Inflammatory macrophage (primary cell): ENCODE data around the gene CELF4.

Experiments used
- DNase-seq, 2 donors: peaks; one replicate each; pipeline ENCODE4 v3.0.0-alpha.2; 2020 to 2022

The CELF4 gene

DNA sequence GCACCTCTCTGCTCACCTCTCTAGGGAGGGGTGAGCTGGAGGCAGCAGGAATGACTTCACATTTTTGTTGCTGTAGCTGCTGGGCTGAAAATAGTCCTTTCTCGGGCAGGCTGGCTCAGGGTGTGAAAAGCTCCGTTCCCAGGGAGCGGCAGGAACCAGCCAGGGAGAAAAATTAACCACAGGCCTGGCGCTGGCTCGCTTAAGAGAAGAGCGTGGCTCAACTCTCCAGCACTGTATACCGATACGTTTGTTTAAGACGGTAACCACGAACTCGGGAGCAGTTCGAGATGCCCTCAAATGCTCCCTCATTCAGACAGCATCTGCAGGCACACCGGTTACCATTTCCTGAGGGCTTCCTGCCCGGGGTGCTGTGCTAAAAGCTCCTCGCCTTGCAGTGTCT lies 129.6 kb downstream of the CELF4 start:
- DNase-seq: no peak

DNA sequence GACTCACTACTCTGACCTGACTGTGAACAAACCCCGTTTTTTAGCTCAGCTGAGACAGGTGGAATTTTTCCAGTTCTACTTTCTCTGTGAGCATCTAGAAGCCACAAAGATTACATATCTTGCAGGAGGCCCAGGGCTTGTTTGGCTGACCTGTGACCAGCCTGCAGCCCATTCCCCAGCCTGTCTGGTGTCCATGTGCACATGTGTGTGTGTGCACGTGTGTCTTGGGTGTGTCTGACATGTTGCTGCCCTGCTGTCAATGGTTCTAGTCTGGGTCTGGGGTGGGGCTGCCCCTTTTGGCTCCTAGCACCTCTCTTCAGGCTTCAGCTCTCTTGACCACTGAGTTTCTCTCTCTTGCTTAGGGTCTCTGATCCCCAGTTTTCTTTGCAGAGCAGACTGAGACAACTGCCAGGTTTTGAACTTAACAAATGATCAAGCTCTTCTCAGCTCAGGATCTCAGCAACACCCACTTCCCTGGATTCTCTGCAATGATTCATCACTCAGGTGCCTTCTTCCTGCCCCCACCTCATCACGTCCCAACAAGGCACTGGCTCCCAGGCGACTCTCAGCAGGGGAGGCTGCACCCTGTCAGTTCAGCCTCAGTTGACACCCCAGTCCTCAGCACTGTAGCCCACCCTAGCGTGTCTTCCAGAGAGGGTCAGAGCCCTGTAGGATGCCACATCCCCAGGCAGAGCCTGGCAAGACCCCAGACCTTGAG lies 130.3 kb downstream of the CELF4 start:
- no peak for DNase-seq

DNA sequence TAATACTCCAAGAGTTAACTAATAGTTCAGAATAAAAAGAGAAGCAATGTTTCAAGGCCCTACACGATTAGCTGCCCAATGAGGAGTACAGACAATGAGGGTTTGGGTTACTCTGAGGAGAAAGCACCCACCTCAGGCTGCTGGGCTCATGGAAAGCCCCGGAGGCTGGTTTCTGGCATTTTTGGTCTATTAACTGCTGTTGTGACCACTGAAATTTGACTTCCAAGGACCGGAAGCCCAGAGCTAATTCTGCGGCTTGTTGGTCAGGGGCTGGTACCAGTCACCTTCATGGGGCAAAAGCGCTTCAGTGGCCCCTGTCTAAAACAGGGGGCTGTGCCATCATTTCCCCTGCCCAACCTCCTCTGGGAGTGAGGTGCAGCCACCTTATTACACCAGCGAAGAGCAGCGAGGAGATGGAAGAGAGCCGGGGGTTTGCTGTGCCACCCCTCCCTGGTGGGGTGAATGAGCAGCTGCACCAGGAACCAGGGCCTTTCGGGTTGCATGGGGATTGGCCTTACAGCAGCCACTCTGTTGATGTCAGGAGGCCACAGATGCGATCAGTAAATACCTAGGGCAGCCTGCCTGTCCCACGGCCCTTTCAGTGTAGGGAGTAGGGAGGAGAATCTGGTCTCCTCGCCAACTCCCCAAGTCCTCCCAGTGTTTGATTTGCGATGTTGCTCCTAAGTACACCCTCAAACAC lies 131.3 kb downstream of the CELF4 start:
- DNase-seq: no peak

DNA sequence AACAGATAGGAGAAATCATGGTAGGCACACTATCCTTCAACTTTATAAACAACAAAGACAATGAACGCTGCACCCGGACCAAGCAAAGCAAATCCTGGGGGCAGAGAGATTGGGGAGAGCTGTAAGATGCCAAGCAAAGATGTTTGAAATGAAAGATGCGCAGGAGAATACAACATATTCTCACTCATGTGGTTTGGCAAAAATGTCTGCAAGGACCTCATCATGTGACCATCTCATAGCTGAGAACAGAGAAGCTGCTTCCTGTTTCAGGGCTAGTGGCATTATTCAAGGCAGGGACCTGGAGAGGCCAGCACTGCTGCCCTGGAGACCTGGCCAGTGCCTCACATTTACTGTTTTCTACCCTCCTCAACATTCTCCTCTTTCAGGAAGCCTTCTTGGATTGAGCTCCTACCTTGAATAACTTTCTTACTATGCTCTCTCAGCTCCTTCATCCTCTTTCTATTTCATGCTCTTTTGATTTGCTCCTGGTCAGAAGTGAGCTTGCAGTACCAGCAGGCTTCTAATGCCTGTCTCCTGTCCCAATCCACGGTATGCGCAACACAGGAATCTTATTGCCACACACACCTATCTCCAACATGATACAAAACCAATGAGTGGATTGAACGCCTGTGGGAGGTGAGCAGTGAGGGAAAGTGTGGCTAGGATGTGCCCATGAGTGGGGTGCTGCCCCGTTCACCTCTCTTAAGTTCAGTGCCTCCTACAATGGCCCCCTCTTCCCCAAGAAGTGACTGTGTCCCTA lies 133.0 kb downstream of the CELF4 start:
- peak in 1 of 2 donors; percentile 2 for DNase-seq

DNA sequence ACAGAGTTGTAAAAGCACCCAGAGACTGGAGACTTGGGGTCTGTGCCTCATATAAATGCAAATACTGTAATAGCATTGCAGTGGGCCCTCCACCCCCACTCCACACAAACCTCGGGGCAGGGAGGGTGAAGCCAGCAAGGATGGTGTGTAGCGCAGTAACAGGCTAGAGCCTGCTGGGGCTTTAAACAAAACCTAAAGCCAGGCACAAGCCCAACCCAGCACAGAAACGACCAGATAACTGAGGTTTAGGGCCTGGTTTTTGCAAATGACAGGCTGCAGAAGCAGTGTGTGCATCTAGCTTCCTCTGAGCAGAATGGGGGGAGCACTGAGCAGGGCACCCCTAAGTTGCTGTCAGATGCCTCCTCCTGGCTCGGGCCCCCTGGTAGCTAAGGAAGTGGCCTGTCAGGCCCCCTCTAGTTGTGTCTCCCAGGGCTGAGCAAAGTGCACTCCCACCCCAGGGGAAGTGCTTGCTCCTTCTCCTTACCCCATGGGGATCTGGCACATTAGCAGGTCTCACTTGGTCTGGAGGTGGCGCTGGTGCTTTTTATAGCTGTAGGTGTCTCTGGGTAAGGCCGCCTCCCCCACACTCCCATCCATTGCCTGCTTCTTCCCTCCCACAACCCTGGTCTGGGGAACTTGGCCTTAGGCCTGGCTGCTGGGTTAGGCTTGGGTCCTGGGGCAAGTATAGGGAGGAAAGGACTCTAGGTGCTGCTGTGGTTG lies 135.1 kb downstream of the CELF4 start:
- no peak for DNase-seq

DNA sequence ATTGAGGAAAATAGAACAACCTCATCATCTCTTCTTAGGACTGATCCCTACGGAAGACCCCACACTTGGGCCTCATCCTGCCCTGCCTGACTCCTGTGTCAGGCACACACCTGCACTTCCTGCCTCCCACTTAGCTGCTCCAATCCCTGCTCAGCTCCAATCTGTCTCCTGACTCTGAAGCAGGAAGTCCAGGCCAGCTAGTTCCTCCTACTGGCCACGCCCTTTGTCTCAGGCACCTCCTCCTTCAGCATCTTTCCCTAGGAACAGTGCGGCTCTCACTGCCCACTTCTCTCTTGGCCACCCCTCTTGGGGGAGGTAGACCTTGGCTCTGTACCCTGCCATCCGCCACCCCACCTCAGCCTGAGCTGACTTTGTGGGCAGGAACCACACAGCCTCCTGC lies 135.8 kb downstream of the CELF4 start:
- peak in 1 of 2 donors; percentile 5 for DNase-seq

DNA sequence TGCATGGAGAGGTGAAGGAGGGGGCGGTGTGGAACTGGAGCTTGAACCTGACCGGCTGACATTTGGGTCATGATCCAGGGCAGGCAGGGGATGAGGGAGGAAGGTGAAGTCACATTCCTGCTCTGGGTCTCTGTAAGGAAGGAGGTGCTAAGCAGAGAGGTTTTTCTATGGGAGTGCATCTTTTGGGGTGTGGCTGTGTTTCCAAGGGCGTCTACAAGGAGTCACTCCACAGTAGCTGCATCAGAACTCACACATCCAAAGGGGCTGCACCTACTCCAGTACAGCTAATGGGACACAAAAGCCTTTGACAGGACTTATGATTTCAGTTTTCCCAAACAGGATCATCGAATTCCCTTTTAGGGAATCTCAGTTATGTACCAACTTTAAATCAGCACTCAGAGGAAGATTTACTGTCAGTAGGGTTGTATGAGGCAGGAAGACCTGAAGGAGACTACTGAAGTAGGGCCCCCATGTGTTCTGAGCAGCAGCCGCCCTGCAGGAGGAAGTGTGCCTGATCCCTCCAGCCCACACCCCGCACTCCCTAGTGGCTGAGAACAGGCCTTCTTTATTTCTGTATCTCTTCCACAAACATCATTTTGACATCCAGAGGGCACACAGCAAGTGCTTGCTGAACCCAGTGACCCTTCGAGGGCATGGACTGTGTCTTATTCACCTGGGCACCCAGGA lies 137.2 kb downstream of the CELF4 start:
- no peak for DNase-seq

DNA sequence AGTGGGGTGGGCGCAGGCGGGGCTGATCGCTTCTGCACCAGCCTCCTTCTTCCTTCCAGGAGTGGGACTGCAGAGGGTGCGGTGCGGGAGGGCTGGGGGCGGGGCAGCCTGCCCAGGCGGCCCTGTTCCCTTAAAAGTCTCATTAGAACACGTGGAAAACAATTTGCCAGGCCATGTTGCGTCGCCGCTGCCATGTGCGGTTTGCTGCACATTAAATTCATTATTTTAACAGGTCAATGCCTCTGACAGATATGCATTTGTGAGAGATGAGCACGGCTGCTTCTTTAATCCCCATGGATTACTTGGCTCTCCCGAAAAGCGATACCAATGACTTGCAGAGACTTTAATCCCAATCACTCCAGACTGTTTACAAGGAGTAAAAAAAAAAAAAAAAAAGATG lies 139.0 kb downstream of the CELF4 start:
- DNase-seq: no peak

DNA sequence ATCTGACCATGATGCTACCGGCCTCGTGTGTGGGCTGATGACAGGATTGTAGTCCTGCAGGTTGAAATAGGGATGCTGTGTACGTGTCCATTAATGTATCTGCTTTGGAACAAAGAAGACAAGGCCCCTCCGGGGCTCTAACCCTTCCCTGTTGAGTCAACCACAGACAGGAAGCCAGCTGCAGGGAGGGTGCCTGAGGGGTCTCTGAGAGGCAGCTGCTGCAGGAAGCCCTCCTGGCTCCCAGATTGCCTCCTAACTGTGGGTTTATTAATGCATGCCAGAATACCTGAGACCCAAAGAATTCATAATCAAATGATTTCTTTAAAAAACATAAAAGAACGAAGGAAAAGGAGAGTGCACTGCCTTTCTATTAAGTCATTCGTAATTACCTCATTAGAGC lies 140.4 kb downstream of the CELF4 start:
- DNase-seq: no peak

DNA sequence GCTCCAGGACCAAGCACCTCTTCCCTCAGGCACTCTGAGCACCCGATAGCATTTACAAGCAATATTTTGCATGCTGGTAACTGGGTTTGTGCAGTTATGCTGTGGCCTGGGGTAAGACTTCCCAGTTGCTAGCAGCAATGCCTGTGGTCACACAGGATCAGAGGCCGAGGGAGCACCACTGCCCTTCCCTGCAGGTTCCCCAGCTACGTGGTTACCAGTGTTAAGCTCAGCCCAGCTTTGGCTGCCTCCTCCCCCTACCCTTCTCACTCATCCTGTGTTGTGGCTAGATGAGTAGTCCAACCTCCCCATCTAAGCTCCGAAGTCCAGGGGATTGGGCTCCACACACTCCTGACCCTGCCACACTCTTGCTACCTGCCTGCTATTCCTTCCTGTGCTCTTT lies 141.1 kb downstream of the CELF4 start:
- DNase-seq: no peak

DNA sequence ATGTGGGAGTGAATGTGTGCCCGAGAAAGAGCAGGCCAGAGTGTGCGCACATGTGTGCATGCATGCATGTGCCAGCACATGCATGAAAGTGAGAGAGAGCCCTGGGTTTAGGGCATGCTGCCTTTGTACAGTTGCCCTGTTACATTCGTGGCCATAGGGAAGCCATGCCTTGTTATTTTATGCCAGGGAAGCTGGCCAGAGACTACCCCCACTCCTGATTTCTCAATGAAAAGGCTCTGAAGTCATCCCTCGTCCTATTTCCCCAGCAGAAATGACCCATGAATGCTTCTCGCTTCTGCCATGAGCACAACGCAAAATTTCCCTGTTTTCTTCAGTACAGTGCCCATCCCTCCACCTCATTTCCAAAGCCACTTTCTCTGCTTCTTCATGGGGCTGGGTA lies 143.0 kb downstream of the CELF4 start:
- DNase-seq: no peak

DNA sequence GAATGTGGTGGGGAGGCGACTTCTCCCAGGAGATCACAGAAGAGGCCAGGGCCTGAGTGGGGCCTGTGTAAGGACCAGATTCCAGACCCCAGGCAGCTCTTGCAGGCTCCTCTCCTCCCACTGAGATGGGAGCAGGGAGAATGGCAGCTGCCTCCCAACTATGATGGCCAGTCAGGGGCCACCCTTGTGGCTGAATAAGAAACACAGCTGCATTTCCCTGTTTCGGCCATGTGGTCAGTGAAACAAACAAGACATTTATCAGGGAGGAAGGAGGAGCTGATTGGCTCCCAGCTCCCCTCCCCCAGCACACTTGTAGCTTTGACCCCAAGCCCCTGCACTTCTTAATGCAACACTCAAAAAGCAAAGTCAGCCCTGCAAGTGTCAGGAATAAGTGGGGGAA lies 143.5 kb downstream of the CELF4 start:
- no peak for DNase-seq

DNA sequence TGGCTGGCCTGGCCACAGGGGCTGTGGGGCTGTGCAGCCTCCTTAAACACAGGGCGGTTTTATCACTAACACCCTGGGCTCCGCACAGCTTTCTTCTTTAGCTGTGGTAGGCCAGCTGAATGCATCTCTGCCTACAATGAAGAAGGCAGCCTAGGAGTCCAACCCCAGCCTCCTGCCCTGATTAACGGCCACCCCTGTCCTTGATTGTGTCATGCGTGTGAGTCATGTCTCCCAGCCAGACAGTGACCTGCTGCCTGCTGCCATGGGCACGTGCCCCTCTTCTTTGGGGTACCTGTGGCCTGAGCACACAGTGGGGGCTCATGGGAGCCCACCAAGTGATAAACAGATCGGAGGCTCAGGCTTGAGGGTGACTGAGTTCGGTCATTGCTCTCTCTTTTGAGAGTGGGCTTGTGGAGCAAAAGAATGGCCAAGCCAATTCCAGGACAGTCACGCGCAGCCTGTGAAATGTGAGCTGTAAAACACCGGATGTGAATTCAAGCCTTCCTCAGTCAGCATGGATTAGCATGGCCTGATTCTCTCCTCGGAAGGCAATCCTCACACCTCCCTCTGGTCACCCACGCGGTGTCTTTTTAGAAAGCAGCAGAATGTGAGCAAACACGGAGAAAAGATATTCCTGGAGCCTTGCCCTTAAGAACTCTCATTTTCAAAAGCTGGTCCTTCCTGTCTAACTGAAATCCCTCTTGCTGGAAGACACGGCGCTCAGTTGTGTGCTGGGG lies 144.1 kb downstream of the CELF4 start:
- DNase-seq: no peak

DNA sequence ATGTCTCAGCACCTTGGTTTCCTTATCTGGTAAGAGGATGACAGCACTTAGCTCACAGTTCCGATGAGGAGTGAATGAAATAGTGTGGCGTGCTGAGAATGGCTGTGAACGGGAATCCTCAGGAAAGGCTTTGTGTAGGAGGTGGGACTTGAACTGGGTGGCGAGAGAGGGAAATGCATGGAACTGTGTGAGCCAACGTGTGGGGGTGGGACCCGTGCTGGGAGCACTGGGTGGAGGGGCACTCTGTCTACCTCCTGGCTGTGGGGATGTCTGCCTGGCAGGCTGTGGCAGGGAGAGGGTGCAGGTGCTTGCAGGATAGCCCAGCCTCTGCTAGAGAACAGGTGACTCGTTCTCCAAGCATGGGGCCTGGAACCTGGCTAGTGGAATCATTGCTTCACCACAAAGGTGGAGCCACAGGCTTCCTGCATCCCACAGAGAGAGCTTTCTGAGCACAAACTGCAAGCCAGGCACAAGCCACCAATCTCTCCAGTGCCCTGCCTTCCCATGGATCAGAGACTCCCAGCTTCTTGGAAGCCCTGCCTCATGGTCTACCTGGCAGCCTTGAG lies 145.2 kb downstream of the CELF4 start:
- no peak for DNase-seq

DNA sequence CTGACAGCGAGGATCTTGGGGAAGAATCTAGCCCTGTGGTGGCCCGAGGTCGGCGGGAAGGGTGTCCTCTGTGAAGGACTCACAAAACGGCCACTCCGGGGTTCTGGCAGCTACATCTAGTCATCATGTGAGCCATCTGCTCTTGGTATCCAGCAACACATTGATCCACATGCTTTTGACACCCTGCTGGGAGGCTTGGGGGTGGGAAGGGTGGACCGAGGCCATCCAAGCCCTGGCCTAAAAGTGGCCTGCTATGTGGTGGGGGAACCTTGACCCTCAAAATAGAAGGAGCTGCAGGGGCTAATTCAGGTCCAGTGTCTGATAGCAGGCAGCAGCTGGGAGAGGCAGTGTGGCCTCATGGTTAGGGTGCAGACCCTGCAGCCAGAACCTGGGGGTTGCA lies 145.7 kb downstream of the CELF4 start:
- DNase-seq: no peak

DNA sequence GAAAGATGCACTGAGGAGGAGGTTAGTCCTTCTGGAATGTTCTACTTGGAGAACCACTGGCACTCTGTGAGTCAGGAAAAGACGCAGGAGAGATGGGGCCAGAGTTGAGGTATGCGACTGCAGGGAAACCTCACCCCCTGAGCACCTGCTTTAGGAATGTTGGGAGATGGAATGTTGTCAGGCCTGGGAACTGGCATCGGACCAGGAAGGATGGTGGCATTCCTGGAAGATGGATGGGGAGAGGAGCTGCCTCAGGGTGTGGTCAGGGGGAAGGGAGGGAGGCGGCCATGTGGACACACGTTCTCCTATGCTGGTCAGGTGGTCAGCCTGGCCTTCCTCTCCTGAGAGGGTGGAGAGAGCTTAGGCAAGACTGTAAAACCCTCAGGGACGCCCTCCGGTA lies 146.3 kb downstream of the CELF4 start:
- DNase-seq: no peak

DNA sequence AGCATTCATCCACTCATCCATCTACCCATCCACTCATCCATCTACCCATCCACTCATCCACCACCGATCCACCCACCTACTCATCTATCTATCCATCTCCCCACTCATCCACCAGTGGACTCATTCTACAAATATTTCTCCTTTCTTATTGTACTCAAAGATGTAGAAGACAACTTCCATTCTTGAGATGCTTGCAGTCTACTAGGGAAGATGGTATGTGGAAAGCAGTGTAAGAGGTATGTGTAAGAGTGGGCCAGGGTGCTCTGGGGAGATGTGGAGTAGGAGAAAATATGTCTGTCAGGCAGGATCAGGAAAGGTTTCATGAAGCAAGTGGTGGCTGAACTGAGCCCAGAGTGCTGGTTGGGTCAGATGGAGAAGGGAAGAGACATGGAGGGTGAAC lies 150.8 kb downstream of the CELF4 start:
- DNase-seq: no peak

DNA sequence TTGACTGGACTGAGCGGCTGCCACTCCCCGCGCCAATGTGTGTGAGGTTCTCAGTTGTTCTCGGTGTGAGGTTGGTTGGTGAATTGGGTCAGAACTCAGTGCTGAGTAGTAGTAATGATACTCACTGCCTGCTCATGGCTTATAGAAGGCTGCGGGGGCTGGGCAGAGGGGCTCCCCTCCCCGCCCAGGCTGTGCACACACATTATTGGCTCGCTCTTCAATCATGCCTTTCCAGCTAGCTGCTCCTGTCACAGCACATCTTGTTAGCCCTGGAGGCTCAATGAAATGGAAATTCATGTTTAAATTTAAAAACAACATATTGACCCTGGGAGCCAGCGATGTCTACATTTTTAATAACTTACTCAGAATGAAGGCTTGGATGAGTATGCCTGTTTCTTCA lies 152.8 kb downstream of the CELF4 start:
- DNase-seq: no peak

DNA sequence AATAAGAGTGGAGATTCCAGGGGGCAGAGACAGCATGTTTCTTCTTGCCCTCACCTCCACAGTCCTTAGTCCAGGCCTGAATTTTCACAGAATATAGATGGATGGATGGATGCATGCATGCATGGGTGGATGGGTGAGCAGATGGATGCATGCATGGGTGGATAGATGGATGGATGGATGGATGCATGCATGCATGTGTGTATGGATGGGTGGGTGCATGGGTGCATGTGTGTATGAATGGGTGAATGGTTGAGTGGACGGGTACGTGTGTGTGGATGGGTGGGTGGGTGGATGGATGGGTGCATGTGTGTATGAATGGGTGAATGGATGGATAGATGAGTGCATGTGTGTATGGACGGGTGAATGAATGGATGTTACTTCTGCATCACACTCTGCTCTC lies 153.3 kb downstream of the CELF4 start:
- DNase-seq: no peak

DNA sequence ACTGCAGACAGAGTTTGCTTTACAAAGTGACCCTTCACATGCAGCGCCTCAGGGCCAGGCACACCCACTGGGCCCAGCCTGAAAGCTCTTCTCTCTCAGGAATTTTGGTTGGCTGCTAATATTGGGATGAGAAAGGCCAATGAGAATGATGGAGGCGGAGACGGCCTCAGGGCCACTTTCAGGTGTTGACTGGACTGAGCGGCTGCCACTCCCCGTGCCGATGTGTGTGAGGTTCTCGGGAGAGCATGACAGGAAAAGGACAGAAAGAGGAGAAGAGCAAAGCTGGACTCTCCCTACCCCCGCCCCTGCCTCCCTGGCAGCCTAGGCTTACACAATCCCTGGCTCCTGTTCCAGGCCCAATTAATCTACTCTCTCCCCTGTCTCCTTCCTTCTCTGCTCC lies 155.7 kb downstream of the CELF4 start:
- no peak for DNase-seq

DNA sequence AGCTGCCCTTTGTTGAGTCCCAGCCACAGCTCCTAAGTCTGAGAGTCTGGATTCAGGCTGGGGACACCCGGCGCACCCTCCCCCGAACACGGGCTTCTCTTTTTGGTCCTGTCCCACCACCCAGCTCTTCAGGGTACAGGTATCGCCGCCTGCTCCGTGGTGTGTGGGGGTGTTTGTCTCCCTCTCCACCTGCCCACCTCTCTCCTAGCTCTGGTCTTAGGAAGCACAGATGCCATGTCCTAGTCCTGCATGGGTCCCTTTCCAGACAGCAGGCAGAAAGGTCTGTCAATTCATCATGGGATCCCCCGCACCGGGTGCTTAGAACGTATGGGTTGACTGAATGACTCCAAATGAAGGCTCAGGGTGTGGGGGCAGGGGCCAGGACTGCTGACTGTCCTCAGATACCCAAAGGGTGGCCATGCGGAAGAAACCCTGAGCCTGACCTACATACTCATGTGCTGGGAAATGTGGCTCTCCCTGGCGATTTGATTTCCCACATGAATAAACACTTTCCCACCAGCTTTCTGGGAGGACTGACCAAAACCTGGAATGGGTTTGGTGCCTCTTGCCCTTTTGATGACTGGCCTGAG lies 156.8 kb downstream of the CELF4 start:
- no peak for DNase-seq
